ENCODE measurements around the gene COX4I2.

The COX4I2 gene

GRCh38 chr20:31693987-31694661, 56.4 kb downstream of the COX4I2 start:
- no peak for DNase-seq (ENCODE audit: low read depth in 4 of 4, low spot score in 1 of 4)
